Measurements from ENCODE around the gene RCOR1.

The RCOR1 gene

DNA sequence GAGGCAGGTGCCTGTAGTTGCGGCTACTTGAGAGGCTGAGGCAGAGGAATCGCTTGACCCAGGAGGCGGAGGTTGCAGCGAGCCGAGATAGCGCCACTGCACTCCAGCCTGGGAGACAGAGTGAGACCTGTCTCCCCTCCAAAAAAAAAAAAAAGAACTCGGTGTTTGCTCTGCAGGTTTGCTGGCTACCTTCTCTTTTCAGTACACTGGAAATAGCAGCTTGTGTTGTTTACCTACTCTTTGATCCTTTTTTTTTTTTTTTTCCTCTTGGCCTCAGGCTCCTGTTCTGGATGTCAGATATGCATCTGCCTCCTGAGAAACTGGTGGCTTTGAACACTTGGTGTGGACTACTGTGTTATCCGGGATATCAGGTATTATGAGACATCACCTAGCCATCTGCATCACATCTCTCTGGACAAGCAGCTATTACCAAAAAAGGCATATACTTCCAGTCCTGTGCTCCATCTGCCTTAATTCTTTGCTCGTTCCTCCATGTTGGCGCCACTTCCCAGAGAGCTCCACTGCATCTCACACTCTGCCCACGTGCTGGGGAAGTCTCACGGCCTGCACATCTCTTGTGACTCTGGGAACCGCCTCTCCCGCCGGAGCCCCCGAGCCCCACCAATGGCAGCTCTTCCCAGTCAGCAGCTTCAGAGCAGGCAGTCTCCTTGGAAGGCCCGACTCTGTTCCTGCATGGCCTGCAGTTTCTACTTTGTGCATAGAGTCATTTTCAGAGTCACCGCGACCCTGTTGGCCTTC is 133.9 kb downstream of the RCOR1 start:
- no peak for DNase-seq (ENCODE audit: low read depth)

DNA sequence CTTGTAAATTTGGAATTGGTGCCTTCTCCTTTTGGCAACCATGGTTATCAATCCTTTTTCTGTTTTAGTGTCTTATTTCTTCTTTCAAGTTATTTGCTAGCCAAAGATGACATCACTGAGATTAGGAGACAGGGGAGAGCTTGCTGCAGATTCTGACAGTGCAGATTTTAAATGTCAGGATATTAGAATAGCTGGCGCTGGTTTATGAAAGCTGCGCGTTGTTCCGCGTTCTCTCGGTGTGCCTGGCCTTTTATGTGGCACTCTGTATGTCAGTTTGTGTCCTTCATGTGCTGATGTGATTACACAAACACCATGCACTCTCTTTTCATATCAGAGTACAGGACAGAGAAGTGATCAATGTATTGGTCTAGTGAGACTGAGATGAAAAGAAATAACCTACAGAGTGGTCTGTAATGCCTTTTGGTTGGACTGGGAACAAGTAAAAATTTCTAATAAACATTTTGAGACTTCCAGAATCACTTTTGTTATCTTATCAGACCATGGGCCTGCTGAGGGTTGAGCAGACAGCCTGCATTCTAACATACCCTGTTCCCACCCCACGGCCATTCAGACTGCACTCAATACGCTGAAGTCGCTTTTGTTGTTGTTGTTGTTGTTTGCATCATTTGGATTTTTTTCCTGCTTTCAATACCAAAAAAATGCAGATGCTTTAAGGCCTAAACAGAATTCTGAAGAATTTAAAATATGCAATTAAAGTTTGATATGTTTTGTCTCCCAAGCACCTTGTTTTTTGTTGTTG is 135.1 kb downstream of the RCOR1 start:
- no peak for DNase-seq (ENCODE audit: low read depth)

DNA sequence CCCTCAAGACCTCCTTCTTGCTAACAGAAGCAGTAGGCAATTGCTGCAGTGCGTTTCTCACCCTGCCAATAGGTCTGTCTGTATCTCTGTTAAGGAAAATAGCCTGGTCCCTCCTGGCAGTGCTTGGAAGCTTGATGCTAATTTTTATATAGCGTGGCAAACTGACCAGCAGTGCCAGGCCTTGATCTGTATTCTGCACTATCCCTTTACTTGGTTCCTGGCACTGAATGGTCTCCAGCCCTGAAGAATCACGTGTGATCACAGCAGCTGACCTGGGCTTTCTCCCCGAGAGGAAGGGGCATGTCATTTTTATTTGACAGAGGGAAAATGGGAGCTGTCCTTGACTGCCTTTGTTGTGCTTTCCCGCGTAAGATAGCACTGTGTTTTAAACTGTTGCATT is 136.1 kb downstream of the RCOR1 start:
- DNase-seq (ENCODE audit: low read depth): no peak

DNA sequence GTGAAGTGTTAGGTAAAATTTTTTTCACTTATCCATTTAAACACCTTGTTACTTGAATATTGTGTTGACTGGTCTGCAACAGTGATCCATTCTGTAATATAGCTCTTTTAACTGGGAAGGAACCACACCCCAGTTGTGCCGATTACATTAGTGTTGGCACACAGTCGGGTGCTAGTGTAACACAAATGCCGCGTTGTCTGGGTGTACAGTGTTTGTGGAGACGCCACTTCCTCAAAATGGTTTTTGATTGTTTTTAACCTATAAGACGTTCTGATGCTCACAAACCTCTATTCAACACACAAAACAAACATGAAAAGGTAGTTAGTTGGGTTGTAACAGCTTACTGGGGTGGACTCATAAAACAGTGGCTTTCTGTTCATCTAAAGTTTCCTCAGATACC is 136.8 kb downstream of the RCOR1 start:
- DNase-seq (ENCODE audit: low read depth): no peak

DNA sequence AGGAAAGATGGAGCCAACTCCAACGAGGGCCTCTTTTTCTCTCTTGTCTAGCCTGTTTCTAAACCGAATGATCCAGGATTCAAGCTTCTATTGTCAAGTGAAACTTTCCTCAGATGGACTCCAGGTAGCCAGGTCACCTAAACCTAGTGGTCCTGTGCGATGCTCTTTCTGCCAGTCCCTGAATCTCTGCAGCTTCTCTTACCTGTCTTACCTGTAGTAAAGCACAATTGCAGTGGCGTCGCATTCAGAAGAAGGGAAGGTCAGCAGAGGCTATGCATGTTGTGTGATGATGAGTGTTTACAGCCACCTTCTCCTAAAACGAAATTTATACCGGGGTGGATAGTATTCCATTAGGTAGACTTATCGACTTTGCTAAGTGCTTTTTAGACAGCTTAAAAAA is 137.4 kb downstream of the RCOR1 start:
- DNase-seq (ENCODE audit: low read depth): no peak

DNA sequence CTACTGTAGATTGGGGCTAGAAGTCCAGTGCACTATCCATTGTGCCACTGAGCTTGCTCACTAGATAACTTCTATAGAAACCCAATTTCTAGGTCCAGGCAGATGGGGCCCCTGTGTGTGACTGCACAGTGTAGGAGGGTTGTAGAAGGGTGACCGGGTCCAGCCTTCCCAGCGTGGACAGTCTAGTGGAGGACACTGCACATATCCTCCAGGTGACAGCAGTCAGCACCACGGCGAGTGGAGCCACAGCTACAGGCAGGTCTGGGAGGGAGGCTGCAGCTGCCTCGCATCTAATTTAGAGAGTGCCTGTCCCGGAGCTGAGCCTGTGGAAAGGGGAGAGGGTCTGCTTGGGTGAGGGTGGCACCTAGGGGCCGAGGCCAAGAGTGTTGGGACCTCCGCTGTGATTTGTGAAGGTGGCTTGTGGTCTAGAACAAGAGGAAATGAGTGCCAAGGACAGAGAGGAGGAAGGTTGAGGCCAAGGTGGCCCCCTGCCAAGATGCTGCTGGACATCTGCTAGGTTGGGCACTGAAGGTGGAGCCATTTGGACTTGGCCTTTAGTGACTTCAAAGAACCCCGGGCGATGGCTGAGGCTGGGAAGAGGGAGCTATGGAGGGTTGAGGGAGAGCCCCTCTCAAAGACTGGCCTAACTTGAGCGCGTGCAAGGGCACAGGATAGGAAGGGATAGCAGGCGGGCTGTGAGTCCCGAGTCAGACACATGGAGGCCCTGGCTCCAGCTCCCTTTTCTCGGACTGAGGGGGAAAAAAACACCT is 138.8 kb downstream of the RCOR1 start:
- DNase-seq (ENCODE audit: low read depth): no peak

DNA sequence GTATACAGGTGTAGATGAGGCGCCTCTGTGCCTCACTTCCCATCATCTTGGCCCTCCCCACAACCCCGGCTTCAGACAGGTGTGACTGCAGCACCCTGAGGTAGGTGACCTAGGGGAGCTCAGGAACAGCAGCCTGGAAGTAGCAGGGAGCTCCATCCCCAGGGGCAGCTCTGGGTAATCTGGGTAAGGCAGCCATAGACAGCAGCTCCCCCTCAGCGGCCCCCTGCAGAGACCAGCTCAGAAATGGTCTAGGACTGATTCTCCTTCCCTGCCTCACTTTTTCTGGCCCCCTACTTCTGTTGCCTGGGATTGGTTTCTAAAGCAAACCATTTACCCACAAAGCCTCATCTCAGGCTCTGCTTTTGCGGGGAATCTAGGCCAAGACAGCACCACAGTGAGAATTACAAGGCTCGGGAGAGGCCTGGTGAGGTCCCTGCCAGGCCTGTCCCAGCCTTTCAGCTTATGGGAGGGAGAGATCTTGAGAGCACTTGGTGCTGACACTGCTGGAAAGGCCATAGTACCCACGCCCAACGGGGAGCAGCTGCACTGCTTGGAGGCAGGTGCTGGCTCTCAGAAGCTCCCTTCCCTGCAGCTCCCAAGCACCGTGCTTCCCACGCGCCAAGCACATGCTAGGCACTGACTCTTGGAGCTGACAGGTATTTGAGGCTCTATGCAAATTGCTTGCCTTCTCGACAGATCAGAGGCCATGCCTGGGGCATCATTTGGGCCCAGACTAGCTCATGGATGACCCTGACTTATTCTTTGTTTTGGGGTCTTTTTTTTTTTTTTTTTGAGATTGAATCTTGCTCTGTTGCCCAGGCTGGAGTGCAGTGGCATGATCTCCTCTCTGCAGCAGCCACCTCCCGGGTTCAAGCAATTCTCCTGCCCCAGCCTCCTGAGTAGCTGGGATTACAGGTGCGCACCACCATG is 139.7 kb downstream of the RCOR1 start:
- DNase-seq (ENCODE audit: low read depth): no peak

DNA sequence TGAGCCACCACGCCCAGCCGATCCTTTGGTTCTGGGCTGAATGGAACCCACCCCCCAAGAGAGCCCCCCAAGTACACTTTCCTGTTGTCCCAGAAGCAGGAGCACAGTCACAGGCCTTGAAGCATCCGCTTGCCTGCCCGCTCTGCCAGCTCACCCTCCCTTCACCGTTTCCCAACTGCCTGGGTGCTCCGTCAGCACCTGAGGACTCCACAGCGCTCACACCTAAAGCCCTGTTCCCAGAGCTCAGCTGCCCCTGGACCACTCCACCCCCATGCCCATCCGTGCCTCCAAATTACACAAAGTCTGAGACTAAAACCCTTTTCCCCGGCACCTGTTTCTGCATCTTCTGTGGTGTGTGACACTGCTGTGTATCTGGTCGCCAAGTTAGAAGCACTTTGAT is 140.5 kb downstream of the RCOR1 start:
- DNase-seq (ENCODE audit: low read depth): no peak

DNA sequence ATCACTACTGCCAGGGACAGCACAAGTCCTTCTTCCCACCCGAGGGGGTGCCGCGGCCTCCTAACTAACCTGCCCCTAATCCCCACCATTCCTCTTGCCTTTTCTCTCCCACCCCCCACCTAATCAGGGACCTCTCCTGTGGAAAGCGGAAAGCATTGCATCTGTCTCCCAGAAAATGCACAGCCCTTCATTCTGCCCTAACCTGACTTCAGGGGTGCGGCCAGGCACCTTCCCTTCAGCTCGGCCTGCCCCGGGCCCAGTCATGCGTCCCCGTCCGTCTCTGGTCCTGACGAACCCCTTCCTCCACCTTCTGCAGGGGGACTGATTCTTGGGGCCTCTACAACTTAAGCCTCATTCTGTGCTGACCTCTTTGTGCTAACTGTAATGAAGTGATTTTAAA is 140.9 kb downstream of the RCOR1 start:
- no peak for DNase-seq (ENCODE audit: low read depth)

DNA sequence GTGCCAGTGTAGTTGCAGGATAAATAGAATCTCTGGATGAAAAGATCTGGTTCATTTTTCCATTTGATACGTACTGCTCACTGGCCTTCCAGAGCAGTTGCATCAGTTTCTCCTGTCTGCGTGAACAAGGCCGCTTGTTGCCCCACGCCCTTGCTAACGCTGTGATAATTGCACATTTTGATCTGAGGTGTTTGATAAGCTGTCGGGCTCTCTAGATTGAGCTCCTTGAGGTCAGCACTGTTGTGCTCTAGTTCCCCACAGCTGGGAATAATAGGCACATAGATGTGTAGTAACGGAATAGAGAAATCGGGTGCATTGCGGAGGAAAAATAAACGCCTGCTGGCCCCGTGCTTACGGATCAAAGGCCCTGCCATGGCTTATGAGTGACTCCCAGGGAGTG is 142.0 kb downstream of the RCOR1 start:
- DNase-seq (ENCODE audit: low read depth): no peak

DNA sequence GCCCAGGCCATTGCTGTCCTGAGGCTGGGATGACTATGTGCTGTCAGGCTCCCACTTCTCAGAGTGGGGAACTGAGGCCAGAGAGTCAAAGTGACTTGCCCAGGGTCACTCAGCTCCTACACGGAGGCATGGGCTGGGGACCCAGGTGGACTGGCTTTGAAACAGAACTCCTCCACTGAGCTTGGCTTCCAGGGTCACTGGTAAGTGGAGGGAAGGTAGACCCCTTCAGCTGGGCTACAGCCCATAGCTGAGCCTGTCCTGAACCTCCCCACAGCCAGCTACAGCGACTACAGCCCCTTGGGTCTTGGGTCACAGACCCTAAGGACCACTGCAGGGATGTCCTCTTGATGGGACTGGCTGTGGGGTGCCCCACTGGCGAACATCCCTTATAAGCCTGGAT is 144.5 kb downstream of the RCOR1 start:
- no peak for DNase-seq (ENCODE audit: low read depth)

DNA sequence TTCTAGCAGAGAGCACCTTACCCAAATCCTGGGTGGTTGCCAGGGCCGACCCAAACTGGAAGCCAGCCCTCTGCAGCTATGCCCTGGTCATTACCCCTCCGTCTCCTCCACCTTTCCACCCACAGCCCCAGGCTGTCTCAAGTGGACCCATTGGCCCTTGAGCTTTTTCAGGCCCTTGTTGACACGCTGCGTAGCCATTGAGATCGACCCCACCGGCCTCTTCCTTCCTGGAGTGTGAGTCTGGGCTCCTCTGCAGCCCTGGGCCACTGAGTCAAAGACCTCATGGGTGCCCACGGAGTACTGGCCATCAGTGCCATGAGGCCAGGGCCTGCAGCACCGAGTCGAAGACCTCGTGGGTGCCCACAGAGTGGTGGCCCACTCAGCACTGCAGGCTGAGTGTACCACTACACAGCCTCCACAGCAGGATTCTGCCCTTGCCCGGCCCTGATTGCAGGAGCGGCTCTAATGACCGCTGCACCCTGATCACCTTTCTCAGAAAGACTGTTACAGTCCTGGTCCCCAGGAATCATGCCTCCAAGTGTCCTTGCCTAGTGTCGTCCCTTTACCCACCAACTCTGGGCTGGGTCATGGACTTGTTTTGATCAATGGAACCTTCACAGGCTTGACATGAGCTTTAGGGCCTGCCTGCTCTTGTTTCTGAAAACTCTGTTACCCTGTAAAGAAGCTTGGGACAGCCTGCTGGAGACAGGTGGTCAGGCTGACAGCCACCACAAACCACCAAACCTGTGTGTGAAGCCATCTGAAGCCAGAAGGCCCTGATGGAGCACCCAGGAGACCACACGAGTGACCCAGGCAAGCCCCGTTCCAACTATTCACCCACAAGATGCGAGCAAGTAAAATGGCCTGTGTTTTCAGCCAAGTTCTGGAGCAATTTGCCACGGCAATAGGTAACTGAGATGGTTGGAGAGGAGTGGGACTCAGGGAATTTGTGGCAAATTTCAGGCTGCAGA is 145.2 kb downstream of the RCOR1 start:
- DNase-seq (ENCODE audit: low read depth): no peak

DNA sequence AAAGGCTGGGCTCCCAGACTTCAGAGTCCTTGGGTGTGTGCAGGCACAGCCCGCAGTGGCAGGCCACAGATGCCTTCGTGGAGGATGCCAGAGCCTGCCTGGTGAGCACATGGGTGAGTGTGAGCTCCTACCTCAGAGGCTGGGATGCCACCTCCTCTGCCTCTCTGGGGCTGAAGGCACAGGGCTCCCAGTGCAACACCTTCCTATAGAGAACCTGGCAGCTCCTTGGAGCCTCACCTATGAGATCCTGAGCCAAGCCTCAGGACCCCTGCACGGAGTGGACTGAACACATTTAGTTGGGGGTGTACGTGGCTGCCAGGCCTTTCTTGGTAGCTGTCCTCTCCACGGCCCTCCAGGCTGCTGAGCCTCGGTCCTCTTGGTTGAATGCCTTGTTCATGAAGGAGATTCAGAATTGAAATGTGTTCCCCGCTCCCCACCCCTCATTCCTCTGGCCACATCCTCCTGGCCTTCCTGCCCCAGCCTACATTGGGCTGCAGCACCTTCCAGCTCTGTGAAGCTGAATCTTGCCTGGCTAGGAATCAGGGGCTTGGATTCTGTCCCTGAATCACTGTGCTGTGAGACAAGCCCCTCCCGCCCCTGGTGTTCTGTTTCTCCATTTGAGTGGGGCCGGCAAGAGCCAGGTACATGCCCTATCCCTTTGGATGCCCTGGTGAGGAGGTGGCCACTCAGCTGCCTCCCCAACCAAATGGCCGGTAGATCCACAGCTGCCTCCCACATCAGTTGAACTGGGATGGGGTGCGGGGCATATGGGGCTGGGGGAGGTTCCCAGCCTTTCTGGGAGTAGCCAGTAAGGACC is 146.1 kb downstream of the RCOR1 start:
- no peak for DNase-seq (ENCODE audit: low read depth)

DNA sequence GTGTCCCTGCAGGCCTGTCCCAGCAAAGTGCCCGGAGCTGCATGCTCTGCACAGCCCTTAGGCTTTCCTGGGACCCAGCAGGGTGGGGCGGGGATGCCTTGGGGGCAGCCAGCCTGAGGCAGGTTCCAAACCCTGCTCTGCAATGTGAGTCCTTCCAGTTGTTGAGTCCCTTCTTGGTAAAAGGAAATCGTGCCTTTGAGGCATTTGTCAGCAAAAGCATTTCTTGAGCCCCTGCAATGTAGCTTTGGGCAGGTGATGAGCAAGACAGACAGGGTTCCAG is 146.7 kb downstream of the RCOR1 start:
- DNase-seq (ENCODE audit: low read depth): no peak

DNA sequence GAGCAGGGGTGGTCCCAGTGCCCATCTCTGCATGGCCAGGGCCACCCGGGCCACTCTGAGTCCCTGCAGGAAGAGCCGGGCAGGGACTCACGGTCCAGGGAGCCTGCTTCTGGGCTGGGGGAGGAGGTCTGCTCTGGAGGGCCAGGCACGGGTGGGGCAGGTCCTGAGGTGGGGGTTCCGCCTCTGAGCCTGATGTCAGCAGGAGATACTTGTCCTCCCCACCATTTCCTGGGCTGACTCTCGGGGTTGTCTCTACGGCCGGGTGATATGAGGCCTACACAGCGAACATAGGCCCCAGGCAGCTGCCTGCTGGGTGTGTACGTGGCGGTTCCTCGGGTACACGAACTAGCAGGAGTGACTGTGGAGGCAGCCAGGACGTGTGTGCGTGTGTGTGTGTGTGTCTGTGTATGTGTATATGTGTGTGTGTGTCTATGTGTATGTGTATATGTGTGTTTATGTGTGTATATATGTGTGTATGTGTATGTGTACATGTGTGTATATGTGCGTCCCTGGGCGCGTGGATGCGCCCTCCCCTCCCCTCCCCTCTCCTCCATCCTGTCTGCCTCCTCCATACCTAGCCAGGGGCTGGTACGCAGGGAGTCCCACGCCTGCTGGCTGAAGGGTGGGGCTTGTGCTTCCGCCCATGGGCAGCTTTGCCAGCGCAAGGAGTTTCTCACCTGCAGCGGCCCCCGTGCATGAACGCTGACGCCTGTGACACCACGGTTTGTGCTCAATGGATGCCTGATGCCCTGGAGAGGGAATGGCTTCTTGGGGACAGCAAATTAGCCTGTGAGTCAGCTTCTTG is 154.4 kb downstream of the RCOR1 start:
- no peak for DNase-seq (ENCODE audit: low read depth)

DNA sequence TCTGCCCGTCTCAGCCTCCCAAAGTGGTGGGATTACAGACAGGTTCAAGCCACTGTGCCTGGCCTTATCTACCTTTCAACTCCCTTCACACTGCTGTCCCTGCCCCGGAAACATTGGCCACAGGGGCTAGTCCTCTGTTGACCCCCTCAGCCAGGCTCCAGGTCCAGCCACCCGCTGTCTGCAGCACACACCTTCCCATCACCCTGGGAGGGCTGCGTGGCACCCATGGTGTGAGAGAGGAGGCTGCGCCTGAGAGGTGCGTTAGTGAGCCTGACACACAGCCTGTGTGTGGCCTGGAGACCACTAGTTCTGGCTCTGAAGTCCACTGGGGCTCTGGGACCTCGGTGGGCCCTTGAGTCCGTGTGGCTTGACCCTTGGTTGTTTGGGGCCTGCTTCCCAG is 156.4 kb downstream of the RCOR1 start:
- no peak for DNase-seq (ENCODE audit: low read depth)

DNA sequence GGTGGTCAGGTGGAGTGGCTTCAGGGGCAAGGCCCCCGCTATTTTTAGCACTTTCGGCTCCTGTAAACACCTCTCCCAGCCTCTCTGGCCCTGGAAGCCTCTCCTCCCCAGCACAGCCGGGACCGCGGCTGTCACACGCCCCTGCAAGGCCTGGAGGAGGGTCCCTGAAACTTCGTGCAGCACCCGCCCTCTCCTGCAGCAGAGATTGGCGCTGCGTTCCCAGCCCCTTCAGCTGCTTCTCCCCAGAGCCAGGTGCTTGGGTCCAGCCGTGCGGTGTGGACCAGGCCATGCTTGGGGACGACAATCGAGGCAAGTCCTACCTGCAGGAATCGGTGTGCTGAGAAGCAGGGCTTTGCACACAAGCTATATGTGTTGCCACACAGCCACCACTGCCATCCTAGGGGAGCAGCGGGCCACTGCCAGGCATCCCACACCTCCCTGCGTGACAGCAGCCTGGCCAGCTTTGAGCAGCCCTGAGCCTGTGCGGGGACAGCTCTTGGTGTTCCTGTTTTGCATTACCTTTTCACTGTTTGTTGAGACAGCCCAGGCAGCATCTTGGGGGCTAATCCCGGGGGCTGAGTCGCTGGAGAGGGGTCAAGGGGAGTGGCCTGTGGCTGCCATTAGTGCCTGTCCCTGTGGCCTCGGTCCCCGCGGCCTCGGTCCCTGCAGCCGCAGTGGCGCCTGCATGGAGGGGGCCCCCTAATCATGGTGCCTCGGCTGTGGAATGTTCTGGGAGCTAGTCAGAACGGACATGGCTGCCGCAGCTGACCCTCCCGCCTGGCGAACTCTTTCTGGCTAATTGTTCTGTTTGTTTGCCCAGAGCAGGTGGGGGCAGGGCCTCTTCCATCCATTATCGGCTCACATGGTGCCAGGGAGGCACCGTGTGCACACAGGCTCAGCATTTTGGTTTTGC is 157.2 kb downstream of the RCOR1 start:
- DNase-seq (ENCODE audit: low read depth): no peak

DNA sequence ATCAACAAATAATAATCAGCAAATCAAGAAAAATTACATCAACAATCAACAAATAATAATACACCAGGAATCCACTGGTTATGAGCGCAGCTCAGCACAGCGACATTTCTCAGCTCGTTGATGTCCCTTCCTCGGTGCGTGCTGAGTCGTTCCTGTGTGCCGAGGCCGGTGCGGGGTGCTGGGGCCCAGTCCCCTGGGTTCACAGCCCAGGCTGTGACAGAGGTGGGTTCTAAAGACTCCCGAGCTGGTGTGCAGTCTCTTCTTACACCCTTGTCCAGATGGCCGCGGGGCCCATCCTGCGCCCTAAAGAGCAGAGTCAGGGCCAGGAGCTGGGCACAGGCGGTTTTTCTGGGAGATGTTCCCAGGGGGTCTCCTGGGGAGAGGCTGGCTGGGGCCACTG is 157.9 kb downstream of the RCOR1 start:
- DNase-seq (ENCODE audit: low read depth): no peak
